A549 (cell line): ENCODE results near the gene TMEM44. TPM values are rescaled to one million over a fixed set of nuclear protein-coding genes. Genes with fewer than 3 reads are reported as not detected.
"Not testable (repeated sequence)": the region's sequence is repeated elsewhere in the genome, so short reads cannot be mapped to it uniquely, and the experiment has no call there.

Experiments
- ATAC-seq, 2 experiments: fragments of 200-7000 bp in 1 of 2; fragments of >200 bp in 1 of 2; cut with Nextera tagmentation in 1 of 2; cut with Tn5 transposase in 1 of 2; 3 replicates each; pipeline versions ENCODE4 v1.8.0 to v1.9.1; 2018 to 2020; ENCODE audit warnings: mild to moderate bottlenecking in 1 of 2, moderate library complexity in 1 of 2
- CTCF ChIA-PET: fragments of 300-600 bp; sonication (Branson Sonifier 250); formaldehyde crosslinking; extraction: SDS; loops from one replicate; lab custom pipeline; 2021; ENCODE audit warnings: antibody characterized with exemption, inconsistent platforms; lab: Yijun Ruan, JAX
- POLR2A ChIA-PET: fragments of 350-600 bp; formaldehyde crosslinking; extraction: SDS; loops from one replicate; lab custom pipeline; 2021; ENCODE audit warnings: antibody characterized with exemption, inconsistent platforms; lab: Yijun Ruan, JAX
- DNase-seq, 2 experiments: peaks; one replicate each; pipeline versions ENCODE4 v3.0.0 to v3.0.0-alpha.2; 2011 to 2016; ENCODE audit warnings: low read depth in 1 of 2, low spot score in 1 of 2
- FAIRE-seq: peaks from 2 replicates; lab custom pipeline; 2011; peaks lifted over from hg19 to GRCh38; lab: Jason Lieb, UNC
- H3K27ac ChIP-seq, 2 experiments: fragments of >200 bp; sonication (Bioruptor Twin); formaldehyde crosslinking; 3 replicates each; pipeline ENCODE4 v1.5.1; 2016 to 2017
- H3K4me1 ChIP-seq: fragments of >200 bp; sonication (Bioruptor Twin); formaldehyde crosslinking; 3 replicates; pipeline ENCODE4 v1.6.1; 2016
- H3K4me2 ChIP-seq: fragments of >200 bp; sonication (Bioruptor Twin); formaldehyde crosslinking; 3 replicates; pipeline ENCODE4 v1.6.1; 2016
- H3K4me3 ChIP-seq: fragments of >200 bp; sonication (Bioruptor Twin); formaldehyde crosslinking; 3 replicates; pipeline ENCODE4 v1.5.1; 2016
- H3K9me3 ChIP-seq: fragments of >200 bp; sonication (Bioruptor Twin); formaldehyde crosslinking; 3 replicates; pipeline ENCODE4 v1.6.1; 2016
- ATOH8 ChIP-seq: fragments of 250-450 bp; sonication (Bioruptor Pico); IDR thresholded peaks from 2 replicates; pipeline ENCODE4 v1.5.0; 2020; ENCODE audit warnings: low read depth, mild to moderate bottlenecking, moderate library complexity
- BHLHE40 ChIP-seq: IDR thresholded peaks from 2 replicates; pipeline ENCODE4 v1.6.1; 2012; ENCODE audit warnings: low read depth, low read length, inconsistent platforms
- E2F6 ChIP-seq: IDR thresholded peaks from 2 replicates; pipeline ENCODE4 v1.6.1; 2012; ENCODE audit warnings: low read depth, borderline replicate concordance
- EHMT2 ChIP-seq: fragments of 200-600 bp; sonication (generic); IDR thresholded peaks from 2 replicates; pipeline ENCODE4 v1.6.1; 2016; ENCODE audit warnings: antibody characterized with exemption, low read depth, mild to moderate bottlenecking, moderate library complexity
- FOXS1 ChIP-seq: fragments of 250-450 bp; sonication (Bioruptor Pico); IDR thresholded peaks from 2 replicates; pipeline ENCODE4 v1.5.0; 2020; ENCODE audit warnings: mild to moderate bottlenecking, moderate library complexity
- GATA3 ChIP-seq: IDR thresholded peaks from 2 replicates; pipeline ENCODE4 v1.6.1; 2012; ENCODE audit warnings: borderline replicate concordance
- HOXB13 ChIP-seq: fragments of 250-450 bp; sonication (Bioruptor Pico); IDR thresholded peaks from 2 replicates; pipeline ENCODE4 v1.5.0; 2020; ENCODE audit warnings: low read depth, mild to moderate bottlenecking, moderate library complexity
- HOXB5 ChIP-seq: fragments of 250-450 bp; sonication (Bioruptor Pico); IDR thresholded peaks from 2 replicates; pipeline ENCODE4 v1.5.0; 2020; ENCODE audit warnings: mild to moderate bottlenecking, moderate library complexity
- MAFK ChIP-seq: fragments of 450-650 bp; IDR thresholded peaks from 2 replicates; pipeline ENCODE4 v1.6.1; 2014; ENCODE audit not compliant: partially characterized antibody
- MAX ChIP-seq: IDR thresholded peaks from 2 replicates; pipeline ENCODE4 v1.6.1; 2012
- NFE2L2 ChIP-seq: fragments of 150-350 bp; conservative IDR thresholded peaks from 2 replicates; pipeline ENCODE4 v1.6.1; 2014; ENCODE audit warnings: low read length
- POLR2A ChIP-seq: IDR thresholded peaks from 2 replicates; pipeline ENCODE4 v1.6.1; 2012; ENCODE audit warnings: mild to moderate bottlenecking, low read length
- RAD21 ChIP-seq, 2 experiments: fragments of >200 bp in 1 of 2; sonication (Bioruptor Twin) in 1 of 2; formaldehyde crosslinking in 1 of 2; IDR thresholded peaks in 1 of 2; conservative IDR thresholded peaks in 1 of 2; 2 replicates in 1 of 2; 3 replicates in 1 of 2; pipeline ENCODE4 v1.6.1; 2012 to 2018; ENCODE audit warnings: inconsistent platforms in 1 of 2
- REST ChIP-seq: fragments of 200-600 bp; sonication (generic); IDR thresholded peaks from 2 replicates; pipeline ENCODE4 v1.6.1; 2016; ENCODE audit warnings: antibody characterized with exemption, mild to moderate bottlenecking, moderate library complexity
- TP53 ChIP-seq: fragments of 250-450 bp; sonication (Bioruptor Pico); IDR thresholded peaks from 2 replicates; pipeline ENCODE4 v1.5.0; 2021; ENCODE audit warnings: mild to moderate bottlenecking, moderate library complexity
- ZNF302 ChIP-seq: fragments of 250-450 bp; sonication (Bioruptor Pico); IDR thresholded peaks from 2 replicates; pipeline ENCODE4 v1.9.0; 2021; ENCODE audit warnings: inconsistent platforms, mild to moderate bottlenecking, moderate library complexity
- ZSCAN20 ChIP-seq: fragments of 250-450 bp; sonication (Bioruptor Pico); IDR thresholded peaks from 2 replicates; pipeline ENCODE4 v1.8.0; 2022; ENCODE audit warnings: mild to moderate bottlenecking, moderate library complexity
- WGBS: methylation state at CpG from one replicate; pipeline ENCODE4 v1.1.6; 2017; ENCODE audit errors: missing lambda C conversion rate; 5-methylcytosine and 5-hydroxymethylcytosine counted together
- polyA plus RNA-seq, 4 experiments: library from polyadenylated mRNA; depleted of rRNA in 3 of 4; stranded (reverse); fragments of >200 nt; fragmentation: RNase III in 1 of 4; extraction: RNeasy Plus Mini Kit Qiagen cat#74134 plus additional on column Dnase treatment in 1 of 4; gene quantifications; 2 replicates in 3 of 4; 3 replicates in 1 of 4; pipeline ENCODE4 v1.2.3, GENCODE V29; 2011 to 2017

The TMEM44 gene
- polyA plus RNA-seq, 2 of the 4 experiments (the other 2 are of a cell fraction), result 16.0 to 17.0 TPM

- no peaks in the 10 kb centered on the region for H3K4me1 ChIP-seq
- H3K27ac ChIP-seq, result peak overlapping the region; percentile 99 to 100
- DNase-seq (no peak), ATAC-seq (peak; percentile 27 to 31; a peak in 4 of 6 replicates), FAIRE-seq (no peak)
- H3K4me2 ChIP-seq, result peak overlapping the region; percentile 75
- ChIA-PET POLR2A (no interaction called here), CTCF (interaction anchor here (1.1 to 2.0 kb wide), 3 partner anchors 10 to 21 kb away, joined by 3 to 11 read pairs (median 6); no protein-coding TSS in a partner anchor)
- peaks cover 10% of the 10 kb centered on the region; the same call in 1 of the 3 replicates for H3K9me3 ChIP-seq
- H3K4me3 ChIP-seq, result peak overlapping the region; percentile 95
- 52% methylated on average over 11 of the region's 11 CpGs for WGBS
- TF ChIP-seq MAX (0 out of 2 replicates have a peak, but pooled peaks have one; percentile 44), REST (no peak)
These were observed 902 bp downstream of the TMEM44 start for GRCh38 chr3:194632226-194632808.

- WGBS, result 100% methylated on average over 4 of the region's 4 CpGs
- Histone ChIP-seq H3K9me3 (peaks cover 10% of the 10 kb centered on the region; the same call in 1 of the 3 replicates), H3K27ac (peak overlapping the region; percentile 11 to 100; a peak in 3 of 6 replicates), H3K4me3 (no peak overlapping the region), H3K4me1 (no peaks in the 10 kb centered on the region), H3K4me2 (peak overlapping the region; percentile 75)
- no peak for ATAC-seq
- ChIA-PET CTCF (no interaction called here), POLR2A (no interaction called here)
- TF ChIP-seq ATOH8 (CRISPR knock-in tag), result no peak
- FAIRE-seq, result no peak
- no peak for DNase-seq
These were observed 1.5 kb downstream of the TMEM44 start for GRCh38 chr3:194631696-194632095.

- H3K27ac ChIP-seq, POLR2A ChIA-PET, FAIRE-seq, H3K4me2 ChIP-seq, DNase-seq, H3K4me1 ChIP-seq, CTCF ChIA-PET, ATAC-seq, H3K4me3 ChIP-seq, H3K9me3 ChIP-seq: not testable (repeated sequence)
- 96% methylated on average over 22 of the region's 29 CpGs for WGBS
These were observed 2.5 kb downstream of the TMEM44 start for GRCh38 chr3:194630681-194631080.

GRCh38 chr3:194624956-194625355 is 8.3 kb downstream of the TMEM44 start:
- Histone ChIP-seq H3K4me3 (no peak overlapping the region), H3K4me1 (no peaks in the 10 kb centered on the region), H3K9me3 (no peaks in the 10 kb centered on the region), H3K27ac (no peak overlapping the region), H3K4me2 (no peak overlapping the region)
- WGBS, result 96% methylated on average over 5 of the region's 6 CpGs
- ChIA-PET POLR2A (interaction anchor here (2.0 kb wide), 1 partner anchor 8 kb away, joined by 5 read pairs; the partner anchor contains the start of gene TMEM44), CTCF (interaction anchor here (1.2 kb wide), 1 partner anchor 112 kb away, joined by 3 read pairs; no protein-coding TSS in a partner anchor)
- no peak for ATAC-seq
- DNase-seq, result no peak
- no peak for FAIRE-seq
- TF ChIP-seq ZSCAN20 (CRISPR knock-in tag) (no peak), HOXB5 (no peak), MAX (no peak), ZNF302 (CRISPR knock-in tag) (no peak), POLR2A (no peak), MAFK (no peak), FOXS1 (CRISPR knock-in tag) (no peak), RAD21 (conservative IDR thresholded peaks at IDR 0.05 in 1 of 2, IDR thresholded peaks at IDR 0.05 in 1 of 2) (no peak), GATA3 (no peak), NFE2L2 (no peak), E2F6 (no peak), EHMT2 (no peak), TP53 (CRISPR knock-in tag) (no peak), HOXB13 (CRISPR knock-in tag) (no peak), BHLHE40 (no peak)
- TF ChIP-seq, all 56 proteins: peak for 0
